ENCODE results near the gene TRPT1.

Gene TRPT1

DNA sequence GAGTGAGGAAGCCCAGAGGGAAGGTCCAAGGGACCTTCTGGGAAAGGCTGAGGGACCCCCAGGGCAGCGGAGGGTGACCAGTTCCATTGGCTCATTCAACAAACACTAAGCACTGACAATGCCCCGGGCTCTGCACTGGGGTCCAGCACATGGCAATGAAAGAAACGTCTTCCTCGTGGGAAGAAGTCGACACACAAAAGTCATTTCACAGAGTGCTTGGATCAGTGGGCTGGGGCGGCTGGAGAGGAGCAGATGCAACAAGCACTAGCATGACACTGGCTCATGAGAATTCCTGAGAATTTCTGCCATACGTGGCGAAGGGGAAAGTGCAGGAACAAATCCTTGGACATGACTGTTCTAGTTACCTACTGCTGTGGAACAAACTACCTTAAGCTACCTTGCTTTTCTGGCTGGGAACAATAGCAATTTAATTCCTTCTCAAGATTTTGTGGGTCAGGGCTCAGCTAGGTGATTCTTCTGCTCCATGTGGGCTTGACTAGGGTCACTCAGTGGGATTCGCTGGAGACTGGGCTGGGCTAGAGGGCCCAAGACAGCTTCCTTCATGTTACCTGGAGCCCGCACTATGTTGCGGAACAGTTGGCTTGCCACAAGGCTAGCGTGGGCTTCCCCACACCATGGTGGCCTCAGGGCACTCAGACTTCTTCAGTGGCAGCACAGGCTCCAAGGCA, 46.9 kb downstream of the TRPT1 start:
- no peak for DNase-seq (ENCODE audit: low read depth in 2 of 2)

GRCh38 chr11:64178203-64178602, 47.8 kb downstream of the TRPT1 start:
- no peak for DNase-seq (ENCODE audit: low read depth in 2 of 2)

GRCh38 chr11:64176751-64177150, 49.2 kb downstream of the TRPT1 start:
- no peak for DNase-seq (ENCODE audit: low read depth in 2 of 2)
